Stimulated activated CD4-positive, alpha-beta T cell treated with anti-CD3 and anti-CD28 coated beads, Interleukin-1b, Interleukin-23, amount 100 ng/mL, for 4 hours (primary cell): ENCODE results near the gene CDK9.

ENCODE experiments used
- DNase-seq, 2 donors: peaks; one replicate each; pipeline ENCODE4 v3.0.0-alpha.2; 2020; ENCODE audit warnings: low read depth in 2 of 2

Gene CDK9

DNA sequence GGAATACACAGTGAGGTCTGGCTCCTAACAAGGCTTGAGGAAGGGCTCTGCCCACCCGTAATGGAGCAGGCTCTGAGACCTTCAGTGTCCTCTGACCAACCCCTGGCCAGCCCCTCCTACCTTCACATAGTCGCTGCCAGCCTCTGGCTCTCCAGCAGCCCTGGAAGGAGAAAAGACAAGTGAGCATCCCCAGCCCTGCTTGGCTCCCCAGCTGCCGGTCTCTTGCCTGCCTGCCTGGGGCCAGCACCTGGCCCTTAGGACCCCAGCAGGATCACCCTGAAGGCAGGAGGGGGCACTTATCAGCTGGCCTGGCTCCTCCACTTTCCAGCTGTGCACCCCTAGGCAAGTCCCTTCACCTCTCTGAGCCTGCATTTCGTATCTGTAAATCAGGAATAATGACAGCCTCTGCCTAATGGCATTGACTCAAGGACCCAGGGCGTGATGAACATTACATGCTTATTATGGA, 24.3 kb upstream of the CDK9 start:
- no peak for DNase-seq

DNA sequence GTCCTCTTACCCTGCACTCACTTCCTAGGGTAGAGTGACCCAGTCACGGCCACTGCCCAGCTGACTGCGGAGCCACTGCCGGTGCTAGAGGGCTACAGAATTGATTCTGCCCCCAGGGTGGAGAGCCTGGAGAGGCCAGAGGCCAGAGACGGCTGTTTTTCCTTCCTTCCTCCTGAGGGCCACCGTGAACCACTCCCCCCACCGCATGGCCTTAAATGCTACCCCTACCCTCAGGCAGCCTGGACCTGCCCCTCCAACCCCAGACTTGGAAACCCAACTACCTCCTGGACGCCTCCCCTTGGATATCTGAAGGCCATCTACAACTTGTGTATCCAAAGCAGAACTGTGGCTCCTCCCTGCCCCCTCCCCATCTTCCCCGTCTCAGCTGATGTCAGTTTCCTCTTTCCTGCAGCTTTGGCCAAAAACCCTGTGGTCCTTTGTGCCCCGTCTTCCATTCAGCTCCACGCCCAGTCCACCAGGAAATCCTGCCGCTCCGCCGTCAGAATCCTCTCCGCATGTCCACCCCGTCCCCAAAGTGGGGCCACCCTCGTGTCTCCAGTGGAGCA, 23.6 kb upstream of the CDK9 start:
- no peak for DNase-seq

DNA sequence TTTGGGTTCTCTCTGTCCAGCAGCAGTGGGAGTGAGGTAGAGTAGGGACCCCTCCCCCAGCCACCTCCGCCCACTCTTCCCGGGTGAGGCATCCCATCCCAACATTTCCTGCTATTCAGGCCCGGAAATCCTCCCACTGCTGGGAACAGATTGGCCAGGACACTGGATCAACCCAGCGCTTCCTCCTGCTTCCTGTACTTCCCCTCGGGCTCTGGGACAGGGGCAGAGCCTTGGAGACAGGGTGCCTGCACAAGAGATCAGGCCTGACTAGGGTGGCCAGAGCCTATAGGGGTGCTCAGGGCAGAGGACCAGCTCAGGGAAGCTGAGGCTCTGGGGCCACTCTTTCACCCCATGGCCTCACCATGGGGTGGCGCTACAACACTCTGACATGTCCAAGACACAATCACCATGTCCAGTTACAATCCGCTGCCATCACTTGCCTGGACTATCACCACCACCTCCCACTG, 21.9 kb upstream of the CDK9 start:
- DNase-seq, result no peak

DNA sequence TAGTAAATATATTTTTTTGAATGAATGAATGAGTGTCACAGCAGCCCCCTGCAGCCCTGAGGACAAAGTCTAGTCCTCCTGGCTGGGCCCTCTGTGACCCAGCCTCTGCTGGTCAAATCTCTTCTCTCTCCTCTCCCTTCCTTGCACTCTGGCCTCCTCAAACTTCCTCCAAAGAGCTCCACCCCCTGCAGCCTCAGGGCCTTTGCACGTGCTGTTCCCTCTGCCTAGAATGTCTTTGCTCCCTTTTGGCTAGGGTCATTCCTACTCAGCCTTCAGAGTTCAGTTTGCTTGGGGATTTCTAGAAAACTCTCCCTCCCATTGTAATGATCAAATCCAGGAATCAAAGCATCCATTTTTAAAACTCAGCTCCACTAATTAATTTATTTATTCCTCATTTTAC, 20.4 kb upstream of the CDK9 start:
- DNase-seq, result no peak

DNA sequence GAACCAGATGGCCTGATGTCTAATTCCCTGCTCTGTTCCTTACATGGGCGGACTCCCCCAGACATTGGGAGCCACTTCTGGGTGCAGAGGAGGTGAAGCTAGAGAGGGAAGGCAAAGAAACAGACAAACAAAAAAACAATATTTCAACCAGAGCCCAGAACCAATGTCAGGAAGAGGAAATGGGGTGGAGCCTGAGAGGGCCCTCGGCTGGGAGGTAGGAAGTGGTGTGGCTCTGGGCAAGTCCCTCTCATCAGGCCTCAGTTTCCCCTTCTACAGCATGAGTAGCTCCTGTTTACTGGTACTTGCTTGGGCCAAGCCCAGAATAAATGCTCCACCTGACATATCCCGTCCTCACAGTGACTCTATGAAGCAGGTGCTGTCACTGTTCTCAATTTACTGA, 18.4 kb upstream of the CDK9 start:
- DNase-seq, result no peak

DNA sequence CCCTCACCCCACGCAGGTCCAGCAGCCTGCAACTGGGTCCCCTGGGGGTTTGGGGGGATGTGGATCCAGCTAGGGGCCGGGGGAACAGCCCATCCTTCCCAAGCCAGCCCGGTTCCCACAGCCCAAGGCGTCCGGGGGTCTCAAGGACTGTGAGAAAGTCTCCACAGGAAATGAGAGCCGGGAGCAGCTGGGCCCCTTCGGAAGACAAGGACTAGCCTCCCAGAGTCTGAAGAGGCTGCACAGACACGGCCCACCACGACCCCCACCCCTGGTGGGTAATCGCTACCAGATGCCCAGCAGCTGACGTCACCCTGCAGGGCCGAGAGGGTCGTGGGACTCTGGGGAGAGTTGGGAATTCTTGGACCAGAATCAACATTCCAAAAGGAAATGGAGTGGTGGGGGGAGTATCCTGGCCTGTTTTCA, 17.9 kb upstream of the CDK9 start:
- DNase-seq, result no peak

DNA sequence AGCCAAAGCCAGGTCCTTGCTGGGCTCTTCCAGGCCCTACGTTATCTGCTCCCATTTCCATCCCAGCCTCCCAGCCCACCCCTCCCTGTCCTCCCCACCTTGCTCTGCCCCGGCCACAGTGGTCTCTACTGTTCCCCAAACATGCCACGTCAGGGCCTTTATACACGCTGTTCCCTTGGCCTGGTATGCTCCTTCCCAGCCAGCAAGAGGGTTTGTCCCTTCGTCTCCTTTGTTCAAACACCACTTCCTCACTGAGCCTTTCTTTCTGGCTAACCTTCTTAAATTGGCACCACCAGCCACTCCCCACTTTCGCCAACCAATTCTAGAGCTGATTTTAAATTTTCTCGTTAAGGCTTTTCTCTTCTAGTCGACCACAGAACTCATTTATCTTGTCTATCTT, 17.1 kb upstream of the CDK9 start:
- DNase-seq, result no peak

DNA sequence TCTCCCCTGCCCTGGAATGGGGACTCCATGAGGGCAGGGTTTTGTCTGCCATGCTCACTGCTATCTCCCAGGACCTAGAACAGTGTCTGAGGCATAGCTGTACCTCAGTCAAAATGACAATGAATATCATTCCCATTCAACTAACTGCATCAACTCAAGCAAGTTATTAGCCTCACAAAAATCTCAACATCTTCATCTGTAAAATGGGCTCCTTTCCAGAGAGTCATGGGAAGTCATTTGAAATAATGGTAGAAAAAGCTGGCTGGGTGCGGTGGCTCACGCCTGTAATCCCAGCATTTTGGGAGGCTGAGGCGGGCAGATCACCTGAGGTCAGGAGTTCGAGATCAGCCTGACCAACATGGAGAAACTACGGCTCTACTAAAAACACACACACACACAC, 16.7 kb upstream of the CDK9 start:
- no peak for DNase-seq

DNA sequence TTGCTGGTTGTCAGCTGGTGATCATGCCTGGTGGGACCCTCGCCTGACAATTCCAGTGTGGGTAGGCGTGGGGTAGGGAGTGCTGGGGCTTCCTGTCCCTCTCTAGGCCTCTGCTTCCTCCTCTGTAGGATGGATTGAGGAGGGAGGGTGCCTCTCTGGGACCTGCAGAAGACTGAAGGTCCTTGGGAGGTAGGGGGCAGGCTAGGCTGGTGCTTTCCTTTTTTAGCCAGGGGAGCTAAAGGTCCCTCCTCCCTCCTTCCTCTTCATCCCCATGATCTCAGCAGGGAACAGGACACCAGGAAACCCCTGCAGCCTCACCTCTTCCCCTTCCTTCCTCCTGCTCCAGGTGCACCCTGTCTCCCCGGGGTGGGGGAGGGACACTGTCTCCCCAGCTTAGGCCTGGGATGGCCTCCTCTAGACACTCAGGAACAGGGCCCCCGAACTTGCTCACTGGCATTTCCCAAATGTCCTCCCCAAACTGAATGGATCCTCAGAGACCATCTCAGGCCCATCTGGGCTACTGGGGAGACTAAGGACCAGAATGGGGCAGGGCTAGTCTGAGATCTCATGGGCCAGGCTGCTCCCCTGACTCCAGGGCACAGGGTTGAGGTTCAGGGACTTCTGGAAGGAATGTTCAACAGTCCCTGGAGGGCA, 15.8 kb upstream of the CDK9 start:
- DNase-seq, result no peak

DNA sequence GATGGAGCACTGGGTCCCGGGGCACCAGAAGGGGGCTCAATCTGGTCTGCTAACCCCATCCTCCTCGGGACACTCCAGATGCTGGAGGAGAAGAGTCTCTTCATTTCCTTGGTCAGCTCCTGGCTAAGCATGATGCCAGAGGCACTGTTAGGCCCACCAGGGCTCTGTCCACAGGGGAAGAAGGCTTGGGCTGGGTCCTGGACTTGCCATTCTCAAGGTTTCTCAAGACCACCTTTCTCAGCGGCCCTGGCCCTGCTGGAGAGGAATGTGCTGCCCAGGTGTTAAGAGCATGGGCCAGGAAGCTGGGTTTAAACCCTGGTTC, 15.3 kb upstream of the CDK9 start:
- no peak for DNase-seq

DNA sequence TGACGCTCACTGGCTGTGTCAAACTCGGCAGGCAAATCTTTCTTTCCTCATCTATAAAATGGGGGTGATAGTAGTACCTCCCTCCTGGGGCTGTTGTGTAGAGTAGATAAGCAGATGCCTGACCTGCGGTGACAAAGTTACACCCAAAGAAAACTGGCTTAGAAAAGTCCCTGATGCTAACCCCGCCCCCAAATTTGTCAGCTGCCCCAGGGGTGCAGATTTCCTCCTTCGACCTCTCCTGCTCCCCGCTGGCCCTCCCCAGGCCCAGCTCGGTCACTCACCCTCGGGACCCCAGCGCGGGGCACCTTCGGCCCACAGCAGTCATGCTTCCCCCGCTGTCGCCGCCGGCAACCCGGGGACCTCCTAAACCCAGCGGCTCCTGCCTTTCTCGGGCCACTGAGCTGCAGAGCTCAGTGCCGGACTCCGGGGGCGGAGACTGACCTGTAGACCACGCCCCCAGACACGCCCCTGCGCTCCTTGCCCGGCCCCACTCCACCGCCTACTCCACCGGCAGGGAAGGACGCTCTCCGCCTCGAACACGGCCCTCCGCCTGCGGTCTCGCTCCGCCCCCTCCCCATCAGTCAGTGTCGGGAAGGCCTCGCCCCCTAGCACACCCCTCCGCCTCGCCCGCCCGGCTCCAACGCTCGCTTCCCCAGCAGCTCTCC, 14.8 kb upstream of the CDK9 start:
- peak; percentile 95 to 97 for DNase-seq

DNA sequence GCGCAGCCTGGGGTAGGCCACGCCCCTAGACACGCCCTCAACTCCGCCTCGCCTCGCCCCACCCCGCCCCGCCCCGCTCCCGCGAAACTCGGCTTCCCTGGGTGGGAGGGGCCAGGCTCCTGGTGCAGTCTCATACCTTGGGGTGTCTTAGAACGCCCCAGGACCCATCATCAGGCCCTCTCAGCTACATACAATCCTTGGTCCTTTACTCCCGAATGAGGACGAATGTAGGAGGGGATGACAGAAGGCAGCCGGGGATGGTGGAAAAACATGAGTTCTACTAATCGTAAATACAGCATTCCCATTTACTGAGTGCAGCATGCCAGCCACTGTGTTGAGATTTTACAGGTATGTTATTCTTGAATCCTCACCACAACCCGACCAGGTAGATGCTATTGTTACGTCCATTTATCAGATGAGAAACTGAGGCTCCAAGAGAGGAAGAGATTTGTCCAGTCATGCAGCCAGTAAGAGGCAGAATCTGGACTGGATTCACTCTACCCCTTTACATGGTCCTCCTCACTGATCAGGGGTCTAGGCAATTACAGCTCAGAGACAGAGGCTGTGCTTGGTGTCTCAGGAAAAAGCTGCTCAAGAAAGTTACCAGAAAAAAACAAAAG, 14.2 kb upstream of the CDK9 start:
- no peak for DNase-seq

DNA sequence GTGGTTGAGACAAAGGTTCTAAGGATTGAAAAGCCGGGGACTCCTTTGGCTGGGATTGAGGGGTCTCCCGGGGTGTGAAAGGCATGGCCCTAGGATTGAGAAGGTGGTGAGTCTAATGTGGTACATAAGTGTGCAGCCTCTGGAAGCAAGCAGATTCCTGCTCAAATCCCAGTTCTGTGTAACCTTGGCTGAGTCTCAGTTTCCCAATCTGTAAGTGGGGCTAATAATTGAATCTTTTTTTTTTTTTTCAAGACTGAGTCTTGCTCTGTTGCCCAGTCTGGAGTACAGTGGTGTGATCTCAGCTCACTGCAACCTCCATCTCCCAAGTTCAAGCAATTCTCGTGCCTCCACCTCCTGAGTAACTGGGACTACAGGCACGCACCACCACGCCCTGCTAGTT, 13.2 kb upstream of the CDK9 start:
- no peak for DNase-seq

DNA sequence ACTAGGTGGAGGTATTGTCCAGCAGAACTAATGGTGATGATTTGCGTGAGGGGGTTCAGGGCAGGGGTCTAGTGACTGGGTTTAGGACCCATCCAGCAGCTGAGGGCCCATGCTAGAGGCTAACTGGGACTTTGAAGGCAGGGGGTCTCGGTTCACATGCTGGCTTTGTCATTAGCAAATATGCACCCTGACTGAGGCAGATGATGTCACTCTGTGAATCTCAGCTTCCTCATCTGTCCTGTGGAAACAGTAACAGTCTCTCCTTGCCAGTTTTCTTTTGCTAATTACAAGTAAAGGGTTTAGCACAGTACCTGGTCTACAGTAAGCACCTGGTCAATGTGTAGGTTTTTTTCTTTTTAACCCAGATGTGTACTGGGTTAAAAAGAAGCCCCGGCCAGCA, 12.6 kb upstream of the CDK9 start:
- DNase-seq, result no peak

DNA sequence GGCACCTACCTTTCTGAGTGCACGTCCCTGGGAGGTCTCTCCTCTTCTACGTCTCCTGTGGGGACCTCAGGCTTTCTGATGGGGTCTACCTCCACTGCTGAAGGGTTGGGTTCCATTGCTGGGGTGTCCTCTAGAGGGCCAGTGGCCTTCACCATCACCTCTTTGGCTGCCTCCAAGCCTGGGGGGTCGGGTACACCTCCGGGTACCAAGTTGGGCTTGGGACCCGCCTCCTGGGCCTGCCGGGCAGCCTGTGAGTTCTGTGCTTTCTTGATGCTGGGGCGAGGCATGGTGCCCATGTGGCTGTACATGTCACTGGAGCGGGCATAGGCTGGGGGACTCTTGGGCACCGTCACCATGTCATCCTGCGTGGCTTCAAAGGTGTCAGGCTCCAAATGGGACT, 11.9 kb upstream of the CDK9 start:
- no peak for DNase-seq

DNA sequence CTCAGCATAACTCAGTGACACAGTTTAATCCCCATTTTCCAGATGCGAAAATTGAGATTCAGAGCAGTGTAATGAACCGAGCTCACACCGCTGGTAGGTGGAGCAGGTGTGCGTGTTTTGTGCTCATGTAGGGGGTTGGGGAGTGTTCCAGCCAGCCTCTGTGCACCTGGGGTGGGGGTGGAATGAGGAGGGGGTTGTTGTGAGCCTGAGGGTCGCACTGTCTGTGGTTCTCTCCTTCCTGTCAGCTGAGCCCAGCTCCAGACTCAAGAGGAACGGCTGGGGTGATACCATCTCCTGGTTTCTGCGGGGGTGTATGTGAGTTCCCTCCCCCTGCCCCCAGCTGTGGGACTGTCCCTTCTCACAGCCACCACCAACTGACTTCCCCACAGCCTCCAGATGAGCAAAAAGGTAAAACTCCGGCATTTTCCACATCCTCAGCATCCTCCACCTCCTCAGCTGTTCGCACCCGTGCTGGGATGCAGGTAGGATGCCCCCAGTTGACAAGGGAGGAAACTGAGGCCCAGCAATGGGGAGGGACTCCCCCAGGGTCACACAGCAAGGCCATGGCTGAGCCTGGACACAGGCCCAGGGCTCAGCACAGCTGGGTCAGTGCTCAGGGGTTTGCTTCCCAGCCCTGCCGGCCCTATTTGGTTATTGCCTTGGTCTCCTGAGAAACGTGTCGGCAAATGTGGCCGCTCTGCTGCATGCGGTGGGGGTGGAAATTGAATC, 9.5 kb upstream of the CDK9 start:
- peak; percentile 48 to 70 for DNase-seq

DNA sequence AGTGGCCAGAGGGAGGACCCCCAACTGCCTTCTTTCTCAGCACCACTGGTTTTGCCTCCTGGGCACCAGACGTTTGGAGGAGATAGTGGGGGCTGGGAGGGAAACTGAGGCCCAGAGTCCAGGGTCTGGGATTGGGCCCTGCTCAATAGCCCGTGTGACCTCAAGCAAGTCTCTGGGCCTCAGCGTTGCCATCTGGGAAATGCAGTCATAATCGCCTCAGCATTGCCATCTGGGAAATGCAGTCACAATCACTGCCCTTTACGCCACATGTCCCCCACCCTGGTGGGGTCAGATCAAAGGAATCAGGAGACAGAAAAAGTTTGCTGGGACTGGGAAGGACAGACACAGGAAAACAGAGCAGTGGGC, 8.9 kb upstream of the CDK9 start:
- no peak for DNase-seq

DNA sequence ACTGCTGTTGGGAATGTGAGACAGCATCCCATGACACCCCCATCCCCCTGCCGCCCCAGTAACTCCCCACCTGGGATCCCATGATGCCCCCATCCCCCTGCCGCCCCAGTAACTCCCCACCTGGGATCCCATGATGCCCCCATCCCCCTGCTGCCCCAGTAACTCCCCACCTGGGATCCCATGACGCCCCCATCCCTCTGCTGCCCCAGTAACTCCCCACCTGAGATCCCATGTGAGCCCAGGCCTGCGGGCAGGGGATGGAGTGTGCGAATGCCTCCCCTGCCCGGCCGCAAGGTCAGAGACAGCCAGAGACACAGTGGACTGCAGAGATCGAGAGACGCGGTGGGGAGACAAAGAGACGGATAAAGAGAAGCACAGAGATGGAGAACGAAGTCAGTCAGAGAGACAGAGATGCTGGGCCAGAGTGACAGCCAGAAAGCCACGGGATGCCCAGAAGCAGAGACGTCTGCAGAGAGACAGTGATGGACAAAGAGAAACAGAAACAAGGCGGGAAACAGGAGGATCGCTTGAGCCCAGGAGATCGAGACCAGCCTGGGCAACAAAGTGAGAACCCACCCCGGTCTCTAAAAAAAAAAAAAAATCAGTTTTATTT, 8.4 kb upstream of the CDK9 start:
- DNase-seq, result no peak

DNA sequence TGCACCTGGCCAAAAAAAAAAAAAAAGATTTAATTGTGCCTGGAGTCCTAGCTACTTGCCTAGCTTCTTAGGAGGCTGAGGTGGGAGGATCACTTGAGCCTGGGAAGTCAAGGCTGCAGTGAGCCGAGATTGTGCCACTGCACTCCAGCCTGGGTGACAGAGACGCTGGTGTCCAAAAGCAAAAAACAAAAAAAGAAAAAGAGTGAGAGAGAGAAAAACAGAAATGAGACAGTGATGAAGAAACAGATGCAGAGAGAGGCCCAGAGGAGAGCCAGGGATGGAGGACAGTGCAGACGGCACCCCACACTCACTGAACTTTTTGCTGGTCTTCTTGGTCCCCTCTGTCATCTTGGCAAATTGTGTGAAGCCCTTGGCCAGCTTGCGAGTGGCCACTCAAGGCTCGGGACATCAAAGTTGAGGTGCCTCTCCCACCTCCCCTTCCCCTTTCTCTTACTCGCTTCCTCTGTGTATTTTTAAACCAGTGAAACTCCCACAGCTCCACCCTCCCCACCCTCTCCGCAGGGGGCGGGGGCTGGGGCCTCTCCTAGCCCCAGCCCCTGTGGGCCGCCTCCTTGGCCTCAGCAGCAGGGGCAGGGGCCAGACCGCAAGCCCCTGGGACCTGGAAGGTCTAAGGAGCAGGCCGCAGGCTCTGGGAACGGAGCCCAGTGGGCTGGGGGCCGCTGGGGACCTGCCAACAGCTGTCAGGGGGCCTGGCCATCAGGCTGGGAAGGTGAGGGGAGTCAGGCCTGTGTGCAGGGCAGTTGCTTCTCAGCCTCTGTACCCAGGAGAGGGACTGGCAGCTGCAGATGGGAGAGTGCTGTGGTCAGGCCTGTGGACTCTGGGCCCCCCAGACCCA, 7.3 kb upstream of the CDK9 start, which contains the start of gene SH2D3C:
Gene SH2D3C, minus strand, starts transcription at position 387 of the 856 bp plus-strand sequence. Its CDS starts 39 bp downstream, at position 348.
- DNase-seq, result no peak

DNA sequence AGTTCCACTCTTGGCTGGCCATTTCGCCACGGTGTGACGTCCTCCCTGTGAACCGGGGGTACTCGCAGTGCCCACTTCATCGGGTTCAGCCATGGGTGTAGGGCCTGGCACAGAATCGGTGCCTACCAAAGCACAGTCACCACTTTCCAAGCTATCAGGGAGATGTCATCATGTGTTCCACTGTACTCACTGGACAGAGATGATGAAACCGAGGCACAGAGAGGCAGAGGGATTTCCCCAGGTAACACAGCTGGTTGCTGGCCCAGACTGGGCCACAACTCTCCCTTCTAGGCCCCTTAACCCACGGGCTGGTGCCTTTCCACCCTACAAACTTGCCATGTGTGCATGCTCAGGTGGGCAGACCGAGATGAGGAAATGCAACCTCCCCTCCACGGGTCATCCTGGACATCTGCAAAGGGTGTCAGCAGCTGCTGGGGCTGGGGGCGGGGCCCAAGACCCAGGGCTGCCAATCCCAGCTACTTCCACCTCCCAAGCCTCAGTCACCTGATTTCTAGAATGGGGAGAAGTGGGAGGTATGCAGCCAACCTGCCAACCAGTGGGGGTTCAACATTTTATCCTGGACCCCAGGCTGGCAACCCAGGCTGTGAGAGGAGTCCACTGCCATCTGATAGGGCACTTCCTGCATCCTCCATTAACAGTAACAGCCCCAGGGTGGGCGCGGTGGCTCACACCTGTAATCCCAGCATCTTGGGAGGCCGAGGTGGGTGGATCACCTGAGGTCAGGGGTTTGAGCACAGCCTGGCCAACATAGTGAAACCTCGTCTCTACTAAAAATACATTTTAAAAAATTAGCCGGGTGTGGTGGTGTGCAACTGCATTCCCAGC, 6.5 kb upstream of the CDK9 start:
- peak in 1 of 2 donors; percentile 56 for DNase-seq
